GOT3 (cell line): ENCODE data around the gene MMUT.
A peak's percentile ranks its signal among the peaks of the same experiment; 100 is the strongest.
"Not testable (repeated sequence)": the region's sequence is repeated elsewhere in the genome, so short reads cannot be mapped to it uniquely, and the experiment has no call there.

ENCODE experiments used
- DNase-seq: peaks from one replicate; lab custom pipeline; 2025; ENCODE audit warnings: mixed read lengths; lab: John Stamatoyannopoulos, UW

MMUT gene

DNA sequence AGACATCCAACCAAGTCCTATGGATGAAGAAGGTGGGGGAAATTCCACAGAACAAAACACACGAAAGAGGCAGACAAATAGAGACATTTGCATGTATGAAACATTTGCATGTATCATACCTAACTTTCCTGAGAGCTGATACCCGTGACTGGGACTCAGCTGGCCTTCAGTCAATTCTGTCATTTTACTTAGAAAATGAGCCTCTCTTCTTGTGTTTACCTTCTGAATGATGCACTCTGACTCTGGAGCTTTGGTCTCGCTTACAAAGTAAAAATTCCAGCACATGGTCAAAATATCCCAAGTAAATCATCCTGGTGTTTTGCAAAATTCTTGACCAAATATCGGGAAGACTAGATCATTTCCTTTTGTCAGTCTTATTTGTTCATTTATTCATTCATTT, 46.9 kb downstream of the MMUT start:
- DNase-seq = no peak

DNA sequence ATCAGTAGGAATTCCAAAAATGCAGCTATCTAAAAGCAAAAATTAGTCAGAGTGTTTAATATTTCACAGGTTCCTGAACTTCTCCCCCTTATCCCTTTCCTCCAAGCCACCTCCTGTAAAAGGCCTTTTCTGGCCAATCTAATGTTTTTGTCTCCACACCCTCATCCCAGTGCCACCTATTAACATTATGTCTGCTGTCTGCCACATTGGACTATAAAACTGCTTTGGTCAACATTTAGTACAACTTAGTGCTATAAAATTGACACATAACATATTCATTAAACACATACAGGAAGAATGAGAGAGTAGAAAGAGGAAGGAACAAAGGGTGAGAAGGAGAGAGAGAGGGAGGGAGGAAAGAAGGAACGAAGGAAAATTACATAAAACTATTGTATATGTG, 47.7 kb downstream of the MMUT start:
- no peak for DNase-seq

DNA sequence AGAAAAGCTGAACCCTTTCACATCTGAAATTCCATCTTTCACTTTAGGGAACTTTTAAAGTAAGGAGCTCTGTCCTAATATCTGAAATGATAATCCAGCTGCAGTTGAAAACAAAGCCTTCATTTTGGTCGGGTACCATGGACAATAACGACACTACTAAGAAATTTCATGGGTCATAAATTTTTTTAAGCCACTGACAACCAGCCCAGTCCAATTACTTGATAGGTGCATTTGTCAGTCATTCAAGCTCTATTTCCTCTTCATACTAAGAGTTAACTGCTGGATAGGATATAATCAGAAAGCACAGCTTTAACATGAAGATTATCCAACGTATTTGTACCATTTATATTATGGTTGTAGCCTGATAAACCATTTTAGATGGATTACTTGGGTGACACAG, 52.5 kb downstream of the MMUT start:
- no peak for DNase-seq

GRCh38 chr6:49409951-49410542, 53.0 kb downstream of the MMUT start:
- peak; percentile 44 for DNase-seq

DNA sequence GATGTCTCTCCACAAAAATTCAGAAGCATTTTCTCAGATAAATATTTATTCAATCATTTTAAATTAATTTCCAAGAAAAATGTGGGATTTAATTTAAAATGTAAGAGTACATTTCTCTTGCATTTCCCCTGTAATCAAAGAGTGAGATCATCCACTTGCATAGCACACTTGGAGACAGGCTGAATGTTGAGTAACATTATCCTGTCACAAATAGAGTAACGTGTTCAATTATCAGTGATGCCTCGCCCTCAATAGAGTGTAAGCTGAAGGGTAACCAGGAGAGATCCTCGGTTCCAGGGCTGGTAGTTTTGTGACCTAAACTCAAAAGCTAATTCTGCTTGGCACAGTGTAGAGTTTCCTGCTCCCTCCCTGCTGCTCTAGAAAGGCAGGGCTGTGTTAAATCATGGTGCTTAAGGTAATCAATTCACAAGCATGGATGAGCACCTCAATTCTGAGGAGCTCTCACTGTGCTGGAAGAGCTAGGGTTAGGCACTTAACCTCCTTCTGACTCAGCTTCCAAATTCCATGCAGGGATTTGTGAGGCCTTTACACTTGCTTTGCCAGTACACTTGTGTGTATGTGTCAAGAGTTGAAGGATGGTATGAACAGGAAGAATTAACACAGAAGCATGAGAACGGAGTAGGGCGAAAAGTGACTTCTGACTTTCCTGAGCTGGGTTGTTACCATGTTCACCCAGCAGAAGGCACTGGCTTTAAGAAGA, 56.6 kb downstream of the MMUT start:
- DNase-seq = no peak

GRCh38 chr6:49401063-49401462, 62.0 kb downstream of the MMUT start:
- no peak for DNase-seq

DNA sequence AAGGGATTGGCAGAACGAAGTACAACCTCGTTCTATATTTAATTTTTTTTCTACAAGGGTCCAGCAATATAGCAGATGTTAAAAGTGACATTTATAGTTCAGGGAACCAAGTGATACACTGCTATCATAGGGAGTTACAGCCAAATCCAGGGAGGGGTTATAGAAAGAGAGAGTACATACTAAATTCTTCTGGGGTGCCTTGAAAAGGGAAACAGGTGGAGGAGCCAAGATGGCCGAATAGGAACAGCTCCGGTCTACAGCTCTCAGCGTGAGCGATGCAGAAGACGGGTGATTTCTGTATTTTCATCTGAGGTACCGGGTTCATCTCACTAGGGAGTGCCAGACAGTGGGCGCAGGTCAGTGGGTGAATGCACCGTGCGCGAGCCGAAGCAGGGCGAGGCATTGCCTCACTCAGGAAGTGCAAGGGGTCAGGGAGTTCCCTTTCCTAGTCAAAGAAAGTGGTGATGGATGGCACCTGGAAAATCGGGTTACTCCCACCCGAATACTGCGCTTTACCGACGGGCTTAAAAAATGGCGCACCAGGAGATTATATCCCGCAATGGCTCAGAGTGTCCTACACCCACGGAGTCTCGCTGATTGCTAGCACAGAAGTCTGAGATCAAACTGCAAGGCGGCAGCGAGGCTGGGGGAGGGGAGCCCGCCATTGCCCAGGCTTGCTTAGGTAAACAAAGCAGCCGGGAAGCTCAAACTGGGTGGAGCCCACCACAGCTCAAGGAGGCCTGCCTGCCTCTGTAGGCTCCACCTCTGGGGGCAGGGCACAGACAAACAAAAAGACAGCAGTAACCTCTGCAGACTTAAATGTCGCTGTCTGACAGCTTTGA, 76.2 kb downstream of the MMUT start:
- not testable (repeated sequence) for DNase-seq

- DNase-seq = no peak
These were observed 78.1 kb downstream of the MMUT start for GRCh38 chr6:49384904-49385303.
